Stimulated activated CD8-positive, alpha-beta memory T cell treated with anti-CD3 and anti-CD28 coated beads, Interleukin-15, amount 100 ng/mL, for 1 hour (primary cell): ENCODE data around the gene RSPRY1.
"Not testable (repeated sequence)": the region's sequence is repeated elsewhere in the genome, so short reads cannot be mapped to it uniquely, and the experiment has no call there.

Experiments
- DNase-seq: peaks from one replicate; pipeline ENCODE4 v3.0.0-alpha.2; 2020; ENCODE audit warnings: low read depth

The RSPRY1 gene

GRCh38 chr16:57186872-57187854 is 1.0 kb downstream of the RSPRY1 start:
- DNase-seq = no peak

GRCh38 chr16:57187902-57188710 is 2.0 kb downstream of the RSPRY1 start:
- not testable (repeated sequence) for DNase-seq

GRCh38 chr16:57188711-57189002 is 2.5 kb downstream of the RSPRY1 start:
- DNase-seq = no peak

- not testable (repeated sequence) for DNase-seq
Observed at GRCh38 chr16:57189527-57189926, 3.4 kb downstream of the RSPRY1 start.

- no peak for DNase-seq
Observed at GRCh38 chr16:57190136-57190535, 4.0 kb downstream of the RSPRY1 start.

GRCh38 chr16:57191056-57191571 is 5.0 kb downstream of the RSPRY1 start:
- no peak for DNase-seq

- DNase-seq = no peak
Observed at GRCh38 chr16:57192146-57192545, 6.0 kb downstream of the RSPRY1 start.

- no peak for DNase-seq
Observed at GRCh38 chr16:57192720-57193486, 6.8 kb downstream of the RSPRY1 start.

GRCh38 chr16:57194512-57194911 is 8.4 kb downstream of the RSPRY1 start:
- DNase-seq = no peak

- no peak for DNase-seq
Observed at GRCh38 chr16:57196286-57196685, 10.2 kb downstream of the RSPRY1 start.

- DNase-seq = no peak
Observed at GRCh38 chr16:57196753-57197152, 10.6 kb downstream of the RSPRY1 start.

GRCh38 chr16:57200321-57200720 is 14.2 kb downstream of the RSPRY1 start:
- DNase-seq = not testable (repeated sequence)

GRCh38 chr16:57200926-57201325 is 14.8 kb downstream of the RSPRY1 start:
- DNase-seq = not testable (repeated sequence)

GRCh38 chr16:57202095-57202886 is 16.2 kb downstream of the RSPRY1 start:
- DNase-seq = no peak

GRCh38 chr16:57203451-57203850 is 17.3 kb downstream of the RSPRY1 start:
- no peak for DNase-seq

- DNase-seq = no peak
Observed at GRCh38 chr16:57204675-57205074, 18.5 kb downstream of the RSPRY1 start.

- no peak for DNase-seq
Observed at GRCh38 chr16:57208926-57209325, 22.8 kb downstream of the RSPRY1 start.

- no peak for DNase-seq
Observed at GRCh38 chr16:57209780-57210179, 23.7 kb downstream of the RSPRY1 start.

GRCh38 chr16:57213462-57213861 is 27.3 kb downstream of the RSPRY1 start:
- DNase-seq = no peak

- DNase-seq = no peak
Observed at GRCh38 chr16:57216968-57217367, 30.8 kb downstream of the RSPRY1 start.

GRCh38 chr16:57223057-57223456 is 36.9 kb downstream of the RSPRY1 start:
- no peak for DNase-seq
